Kidney (tissue), 14 donors: Measurements from ENCODE around the gene CLCN2. TPM values are rescaled to one million over a fixed set of nuclear protein-coding genes. Genes with fewer than 3 reads are reported as not detected.

Source experiments
- DNase-seq, 5 donors: peaks; one replicate each; pipeline ENCODE4 v3.0.0-alpha.2; 2013 to 2020
- FAIRE-seq: peaks from 2 replicates; lab custom pipeline; 2012; peaks lifted over from hg19 to GRCh38; lab: Jason Lieb, UNC
- H3K27ac ChIP-seq, 2 donors: one replicate each; pipeline ENCODE4 v1.7.0; 2013; ENCODE audit warnings: low read depth in 2 of 2, low read length in 2 of 2, inconsistent platforms in 1 of 2
- H3K27me3 ChIP-seq: one replicate; pipeline ENCODE4 v1.7.1; 2013; ENCODE audit warnings: low read length, inconsistent platforms; ENCODE audit not compliant: control insufficient read depth, insufficient read depth
- H3K36me3 ChIP-seq, 3 donors: one replicate each; pipeline versions ENCODE4 v1.7.0 to v1.7.1; 2013; ENCODE audit warnings: low read length in 3 of 3, control low read depth in 1 of 3, inconsistent platforms in 1 of 3; ENCODE audit not compliant: insufficient read depth in 3 of 3, control insufficient read depth in 2 of 3
- H3K4me1 ChIP-seq, 3 donors: one replicate each; pipeline versions ENCODE4 v1.7.0 to v1.7.1; 2013; ENCODE audit warnings: low read length in 3 of 3, inconsistent platforms in 1 of 3, low read depth in 1 of 3; ENCODE audit not compliant: control insufficient read depth in 2 of 3, insufficient read depth in 2 of 3
- H3K4me3 ChIP-seq, 3 donors: one replicate each; pipeline versions ENCODE4 v1.7.0 to v1.8.1; 2013; ENCODE audit warnings: low read length in 3 of 3, control low read depth in 1 of 3, inconsistent platforms in 1 of 3
- H3K9ac ChIP-seq, 3 donors: one replicate each; pipeline versions ENCODE4 v1.7.0 to v1.7.1; 2013; ENCODE audit warnings: low read length in 3 of 3, control low read depth in 1 of 3, inconsistent platforms in 1 of 3
- H3K9me3 ChIP-seq, 3 donors: one replicate each; pipeline versions ENCODE4 v1.7.0 to v1.7.1; 2013; ENCODE audit warnings: low read length in 3 of 3, control low read depth in 1 of 3, inconsistent platforms in 1 of 3; ENCODE audit not compliant: control insufficient read depth in 2 of 3, insufficient read depth in 1 of 3
- CTCF ChIP-seq: IDR thresholded peaks from 3 replicates; pipeline ENCODE4 v1.5.1; 2012; ENCODE audit warnings: mild to moderate bottlenecking, moderate library complexity, borderline replicate concordance; ENCODE audit not compliant: insufficient read depth; ENCODE audit errors: extremely low read depth
- intact Hi-C: fragments of 100-400 bp; cut with DNase I; formaldehyde crosslinking; loops from one replicate; pipeline ENCODE4 v1.11.1; 2022
- polyA plus RNA-seq: library from polyadenylated mRNA; stranded (reverse); fragments of 350-450 nt; fragmentation: Illumina TruSeq; extraction: RNeasy Lipid Tissue Mini Kit (QIAGEN cat#74804); gene quantifications from one replicate; pipeline ENCODE4 v1.2.3, GENCODE V29; 2014; ENCODE audit warnings: low read depth, low replicate concordance; ENCODE audit not compliant: insufficient read depth
- total RNA-seq: library from RNA; stranded (reverse); fragmentation: NEBNext Ultra II Directional; extraction: Animal tissue kit (Norgen Biotek cat#: 25700); gene quantifications from one replicate; pipeline ENCODE4 v1.2.1, GENCODE V29; 2021
- donor health status: control.
- donor health status: control.
- donor health status: control.
- donor health status: control.
- donor health status: control.
- donor health status: DM: yes; HTN: yes; CAD: no.
- donor health status: Normal renal cell carcinoma (clear cell type).

Gene CLCN2
- total and polyA plus RNA-seq, 2 donors from 2014 or later = 6.4 to 10.4 TPM

- no peak overlapping the region for H3K4me3 ChIP-seq
- no peak overlapping the region for H3K9ac ChIP-seq
- H3K36me3 ChIP-seq = no peaks in the 10 kb centered on the region
- DNase-seq (no peak), FAIRE-seq (no peak)
- H3K9me3 ChIP-seq = no peaks in the 10 kb centered on the region
- intact Hi-C loops = no loop called here
- H3K4me1 ChIP-seq = no peaks in the 10 kb centered on the region
- no peak overlapping the region for H3K27ac ChIP-seq
- TF ChIP-seq CTCF = no peak
- H3K27me3 ChIP-seq = no peaks in the 10 kb centered on the region
Measured at GRCh38 chr3:184388164-184388935, 26.9 kb upstream of the CLCN2 start.

GRCh38 chr3:184387174-184387714 is 25.8 kb upstream of the CLCN2 start:
- intact Hi-C loops = no loop called here
- FAIRE-seq = no peak
- Histone ChIP-seq H3K9ac (no peak overlapping the region), H3K27me3 (no peaks in the 10 kb centered on the region), H3K36me3 (no peaks in the 10 kb centered on the region), H3K9me3 (no peaks in the 10 kb centered on the region), H3K4me3 (no peak overlapping the region), H3K4me1 (no peaks in the 10 kb centered on the region), H3K27ac (no peak overlapping the region)
- TF ChIP-seq CTCF = no peak
- no peak for DNase-seq

GRCh38 chr3:184386047-184386806 is 24.8 kb upstream of the CLCN2 start:
- DNase-seq (no peak), FAIRE-seq (no peak)

More at GRCh38 chr3:184386047-184386806, 24.8 kb upstream of the CLCN2 start:
- H3K9ac ChIP-seq = no peak overlapping the region
- intact Hi-C loops = no loop called here
- H3K4me1 ChIP-seq = no peaks in the 10 kb centered on the region
- no peak overlapping the region for H3K27ac ChIP-seq
- H3K4me3 ChIP-seq = no peak overlapping the region
- H3K36me3 ChIP-seq = no peaks in the 10 kb centered on the region
- no peaks in the 10 kb centered on the region for H3K9me3 ChIP-seq
- H3K27me3 ChIP-seq = no peaks in the 10 kb centered on the region
- TF ChIP-seq CTCF = no peak
